H9 (cell line): ENCODE results near the gene CHCHD1. TPM values are rescaled to one million over a fixed set of nuclear protein-coding genes. Genes with fewer than 3 reads are reported as not detected.
"Not testable (repeated sequence)": the region's sequence is repeated elsewhere in the genome, so short reads cannot be mapped to it uniquely, and the experiment has no call there.

Source experiments
- DNase-seq: peaks from one replicate; pipeline ENCODE4 v3.0.0-alpha.2; 2017
- H2AFZ ChIP-seq: one replicate; pipeline ENCODE4 v1.6.1; 2013; ENCODE audit warnings: mild to moderate bottlenecking, low read length, control low read depth, moderate library complexity
- H2AK5ac ChIP-seq: 2 replicates; pipeline ENCODE4 v1.6.1; 2013; ENCODE audit warnings: low read length, control low read depth, mixed read lengths; ENCODE audit not compliant: insufficient read length
- H2BK120ac ChIP-seq: one replicate; pipeline ENCODE4 v1.6.1; 2013; ENCODE audit warnings: low read depth, mild to moderate bottlenecking, low read length, control low read depth, inconsistent platforms; ENCODE audit not compliant: poor library complexity, severe bottlenecking
- H2BK12ac ChIP-seq: 2 replicates; pipeline ENCODE4 v1.6.1; 2013; ENCODE audit warnings: low read length, control low read depth, mixed read lengths, low read depth; ENCODE audit not compliant: insufficient read length
- H2BK15ac ChIP-seq: 2 replicates; pipeline ENCODE4 v1.6.1; 2013; ENCODE audit warnings: low read depth, low read length, control low read depth
- H2BK20ac ChIP-seq: one replicate; pipeline ENCODE4 v1.6.1; 2013; ENCODE audit warnings: low read depth, mild to moderate bottlenecking, low read length, control low read depth, inconsistent platforms; ENCODE audit not compliant: poor library complexity, severe bottlenecking
- H2BK5ac ChIP-seq: 2 replicates; pipeline ENCODE4 v1.6.1; 2013; ENCODE audit warnings: low read length, control low read depth, mixed read lengths; ENCODE audit not compliant: insufficient read length
- H3K14ac ChIP-seq: 2 replicates; pipeline ENCODE4 v1.6.1; 2013; ENCODE audit warnings: low read length, control low read depth; ENCODE audit not compliant: insufficient read depth
- H3K18ac ChIP-seq: 2 replicates; pipeline ENCODE4 v1.6.1; 2013; ENCODE audit warnings: low read depth, mild to moderate bottlenecking, mixed read lengths, low read length, control low read depth; ENCODE audit not compliant: insufficient read length
- H3K23ac ChIP-seq: 2 replicates; pipeline ENCODE4 v1.6.1; 2013; ENCODE audit warnings: low read length, control low read depth, mixed read lengths, low read depth; ENCODE audit not compliant: insufficient read length
- H3K23me2 ChIP-seq: 2 replicates; pipeline ENCODE4 v1.6.1; 2013; ENCODE audit warnings: low read depth, mild to moderate bottlenecking, mixed read lengths, low read length, control low read depth; ENCODE audit not compliant: insufficient read length, poor library complexity, severe bottlenecking
- H3K27ac ChIP-seq: 2 replicates; pipeline ENCODE4 v1.5.1; 2013; ENCODE audit warnings: low read length, control low read depth, mixed read lengths, low read depth; ENCODE audit not compliant: insufficient read length
- H3K27me3 ChIP-seq: 2 replicates; pipeline ENCODE4 v1.6.1; 2013; ENCODE audit warnings: low read length, control low read depth, inconsistent platforms; ENCODE audit not compliant: insufficient read depth
- H3K4ac ChIP-seq: 2 replicates; pipeline ENCODE4 v1.6.1; 2013; ENCODE audit warnings: low read depth, mild to moderate bottlenecking, control low read depth, inconsistent platforms, low read length, moderate library complexity
- H3K4me1 ChIP-seq: 2 replicates; pipeline ENCODE4 v1.6.1; 2013; ENCODE audit warnings: low read length, control low read depth, inconsistent platforms; ENCODE audit not compliant: insufficient read depth
- H3K4me2 ChIP-seq: 2 replicates; pipeline ENCODE4 v1.6.1; 2013; ENCODE audit warnings: low read length, control low read depth, mixed read lengths; ENCODE audit not compliant: insufficient read length, insufficient read depth
- H3K56ac ChIP-seq: 2 replicates; pipeline ENCODE4 v1.6.1; 2013; ENCODE audit warnings: low read depth, mild to moderate bottlenecking, mixed read lengths, low read length, control low read depth; ENCODE audit not compliant: insufficient read length
- H3K79me1 ChIP-seq: 2 replicates; pipeline ENCODE4 v1.6.1; 2013; ENCODE audit warnings: low read depth, mild to moderate bottlenecking, moderate library complexity, low read length, control low read depth, inconsistent platforms; ENCODE audit not compliant: insufficient read depth, poor library complexity, severe bottlenecking
- H3K79me2 ChIP-seq: 2 replicates; pipeline ENCODE4 v1.6.1; 2013; ENCODE audit warnings: low read length, control low read depth, inconsistent platforms; ENCODE audit not compliant: insufficient read depth
- H3K9ac ChIP-seq: 2 replicates; pipeline ENCODE4 v1.6.1; 2013; ENCODE audit warnings: low read length, control low read depth, mixed read lengths; ENCODE audit not compliant: insufficient read length; ENCODE audit errors: extremely low read depth
- H3K9me3 ChIP-seq: one replicate; pipeline ENCODE4 v1.6.1; 2013; ENCODE audit warnings: low read depth, low read length, inconsistent platforms; ENCODE audit not compliant: control insufficient read depth
- H3T11ph ChIP-seq: one replicate; pipeline ENCODE4 v1.6.1; 2013; ENCODE audit warnings: mild to moderate bottlenecking, low read length, control low read depth, inconsistent platforms
- H4K20me1 ChIP-seq: one replicate; pipeline ENCODE4 v1.6.1; 2013; ENCODE audit not compliant: control insufficient read depth, insufficient read length, insufficient read depth
- H4K5ac ChIP-seq: 2 replicates; pipeline ENCODE4 v1.6.1; 2013; ENCODE audit warnings: low read depth, mild to moderate bottlenecking, mixed read lengths, low read length, control low read depth; ENCODE audit not compliant: insufficient read length
- H4K8ac ChIP-seq: replicated peaks from 2 replicates; pipeline ENCODE4 v1.6.1; 2013; ENCODE audit warnings: low read length, control low read depth, mixed read lengths, low read depth; ENCODE audit not compliant: insufficient read length
- H4K91ac ChIP-seq: 2 replicates; pipeline ENCODE4 v1.6.1; 2013; ENCODE audit warnings: low read depth, mild to moderate bottlenecking, moderate library complexity, mixed read lengths, low read length, control low read depth; ENCODE audit not compliant: insufficient read length
- H3K27ac Mint-ChIP-seq, 3 experiments: 2 replicates in 2 of 3; 3 replicates in 1 of 3; pipeline ENCODE4 v1.8.0; 2020 to 2021; ENCODE audit warnings: mixed read lengths in 3 of 3, mild to moderate bottlenecking in 1 of 3, moderate library complexity in 1 of 3
- H3K27me3 Mint-ChIP-seq: 2 replicates; pipeline ENCODE4 v1.8.0; 2021; ENCODE audit warnings: low read depth, mild to moderate bottlenecking, moderate library complexity, mixed read lengths
- H3K36me3 Mint-ChIP-seq, 3 experiments: 2 replicates in 2 of 3; 3 replicates in 1 of 3; pipeline ENCODE4 v1.8.0; 2020 to 2021; ENCODE audit warnings: low read depth in 3 of 3, mixed read lengths in 3 of 3; ENCODE audit not compliant: insufficient read depth in 1 of 3
- H3K4me1 Mint-ChIP-seq, 2 experiments: 2 replicates each; pipeline ENCODE4 v1.8.0; 2020; ENCODE audit warnings: mixed read lengths in 2 of 2
- H3K4me3 Mint-ChIP-seq, 2 experiments: 2 replicates in 1 of 2; 3 replicates in 1 of 2; pipeline ENCODE4 v1.8.0; 2020 to 2021; ENCODE audit warnings: mild to moderate bottlenecking in 2 of 2, mixed read lengths in 2 of 2, moderate library complexity in 1 of 2
- H3K9me3 Mint-ChIP-seq, 2 experiments: 2 replicates in 1 of 2; 3 replicates in 1 of 2; pipeline ENCODE4 v1.8.0; 2020; ENCODE audit warnings: mild to moderate bottlenecking in 2 of 2, mixed read lengths in 2 of 2, moderate library complexity in 1 of 2
- CTCF ChIP-seq: fragments of 200-600 bp; sonication (generic); conservative IDR thresholded peaks from 3 replicates; pipeline ENCODE4 v1.8.0; 2021; ENCODE audit warnings: antibody characterized with exemption, mild to moderate bottlenecking
- WGBS: extraction: QIAGEN DNeasy Blood & Tissue Kit; methylation state at CpG from one replicate; pipeline ENCODE4 v1.1.7; 2013; ENCODE audit warnings: missing lambda C conversion rate, low lambda C conversion rate, mixed read lengths; ENCODE audit not compliant: insufficient read length; ENCODE audit errors: extremely low coverage; 5-methylcytosine and 5-hydroxymethylcytosine counted together
- total RNA-seq: library from RNA; stranded (reverse); gene quantifications from 2 replicates; pipeline ENCODE4 v1.2.1, GENCODE V29; 2021

The CHCHD1 gene
- total RNA-seq, 1 experiment from 2014 or later, result 45.9 TPM

- WGBS, result no CpG with 5 or more reads among the region's 6 CpGs
- no peak overlapping the region for H2BK20ac ChIP-seq
- H3K79me2 ChIP-seq, result no peaks in the 10 kb centered on the region
Measured at GRCh38 chr10:73828161-73828560, 46.3 kb downstream of the CHCHD1 start.

GRCh38 chr10:73829090-73829489 lies 47.2 kb downstream of the CHCHD1 start:
- H4K8ac ChIP-seq, H4K91ac ChIP-seq, H3K27ac ChIP-seq, H3K9me3 ChIP-seq, H3K23ac ChIP-seq, H3K9me3 Mint-ChIP-seq, H3K56ac ChIP-seq, H2BK120ac ChIP-seq, H2BK20ac ChIP-seq, H4K5ac ChIP-seq, H2AFZ ChIP-seq, H3K4me1 Mint-ChIP-seq, H3K14ac ChIP-seq, H3K4me1 ChIP-seq, H3K79me1 ChIP-seq, DNase-seq, H2BK15ac ChIP-seq, H2BK12ac ChIP-seq, H2AK5ac ChIP-seq, H2BK5ac ChIP-seq, H3K27me3 Mint-ChIP-seq, H3K4me3 Mint-ChIP-seq, H3T11ph ChIP-seq, H3K4me2 ChIP-seq, H3K79me2 ChIP-seq, H3K23me2 ChIP-seq, H3K27me3 ChIP-seq, H4K20me1 ChIP-seq, H3K27ac Mint-ChIP-seq, H3K9ac ChIP-seq, H3K18ac ChIP-seq, H3K4ac ChIP-seq: not testable (repeated sequence)
- H3K36me3 Mint-ChIP-seq, result peaks cover 4 to 28% (median 18%) of the 10 kb centered on the region in 3 experiments; a peak in 5 of 7 replicates
- no CpG with 5 or more reads among the region's 7 CpGs for WGBS

More at GRCh38 chr10:73828161-73828560, 46.3 kb downstream of the CHCHD1 start:
- no peak overlapping the region for H2AFZ ChIP-seq
- H3K79me1 ChIP-seq, result no peaks in the 10 kb centered on the region
- H3K27me3 Mint-ChIP-seq, result no peaks in the 10 kb centered on the region
- H2BK12ac ChIP-seq, result no peak overlapping the region
- H4K91ac ChIP-seq, result no peak overlapping the region
- H3K27ac Mint-ChIP-seq, result peak overlapping the region in 1 of 3 experiments; percentile 59; a peak in 2 of 7 replicates
- no peak overlapping the region for H3K4ac ChIP-seq
- H2BK15ac ChIP-seq, result no peak overlapping the region
- H3K4me1 Mint-ChIP-seq, result no peaks in the 10 kb centered on the region
- H3K56ac ChIP-seq, result no peak overlapping the region
- H3K23ac ChIP-seq, result no peak overlapping the region
- no peak for DNase-seq
- H4K5ac ChIP-seq, result no peak overlapping the region
- no peak for TF ChIP-seq CTCF
- H3K18ac ChIP-seq, result no peak overlapping the region
- no peak overlapping the region for H3K4me2 ChIP-seq
- H3K23me2 ChIP-seq, result no peaks in the 10 kb centered on the region
- no peak overlapping the region for H3K14ac ChIP-seq
- H2BK120ac ChIP-seq, result no peak overlapping the region
- peaks cover 2% of the 10 kb centered on the region for H4K20me1 ChIP-seq
- no peak overlapping the region for H2AK5ac ChIP-seq
- no peak overlapping the region for H3K27ac ChIP-seq
- no peaks in the 10 kb centered on the region for H3K9me3 ChIP-seq
- peaks cover 6 to 37% (median 25%) of the 10 kb centered on the region in 3 experiments; a peak in 5 of 7 replicates for H3K36me3 Mint-ChIP-seq
- no peaks in the 10 kb centered on the region for H3K4me1 ChIP-seq
- H3K27me3 ChIP-seq, result no peaks in the 10 kb centered on the region
- H2BK5ac ChIP-seq, result no peak overlapping the region
- no peak overlapping the region for H3T11ph ChIP-seq
- H3K9ac ChIP-seq, result no peak overlapping the region
- no peak overlapping the region for H3K4me3 Mint-ChIP-seq
- no peak overlapping the region for H4K8ac ChIP-seq
- no peaks in the 10 kb centered on the region; a peak in 1 of 5 replicates for H3K9me3 Mint-ChIP-seq
